Endothelial cell of umbilical vein (primary cell): Measurements from ENCODE around the gene CLIC3. TPM values are rescaled to one million over a fixed set of nuclear protein-coding genes. Genes with fewer than 3 reads are reported as not detected.

Experiments
- BruUV-seq: library from RNA; stranded (reverse); fragments of 400-500 nt; replicated peaks from 2 replicates; lab custom pipeline; 2021; lab: Mats Ljungman, UMichigan
- CTCF ChIA-PET: fragments of 300-600, 350-600 bp; sonication (Branson Sonifier 250); formaldehyde crosslinking; loops from one replicate; lab custom pipeline; 2021; ENCODE audit warnings: antibody characterized with exemption, inconsistent platforms; lab: Charles Lee
- POLR2A ChIA-PET: fragments of 300-600, 350-600 bp; sonication (Branson Sonifier 250); formaldehyde crosslinking; loops from one replicate; lab custom pipeline; 2021; ENCODE audit warnings: antibody characterized with exemption, inconsistent platforms; lab: Charles Lee
- DNase-seq: peaks from one replicate; pipeline ENCODE4 v3.0.0-alpha.2; 2011; ENCODE audit warnings: low read depth, low spot score
- FAIRE-seq: peaks from 2 replicates; lab custom pipeline; 2011; peaks lifted over from hg19 to GRCh38; lab: Jason Lieb, UNC
- H2AFZ ChIP-seq: 2 replicates; pipeline ENCODE4 v1.6.0; 2012; ENCODE audit warnings: low read depth, low read length, control low read depth, inconsistent platforms
- H3K27ac ChIP-seq: 2 replicates; pipeline ENCODE4 v1.5.1; 2011; ENCODE audit warnings: low read depth, mild to moderate bottlenecking, control low read depth, low read length, moderate library complexity; ENCODE audit not compliant: insufficient read depth
- H3K27me3 ChIP-seq, 2 experiments: 2 replicates each; pipeline versions ENCODE4 v1.6.0 to v1.6.1; 2011; ENCODE audit warnings: low read length in 2 of 2, mixed read lengths in 1 of 2; ENCODE audit not compliant: control insufficient read depth in 2 of 2, insufficient read depth in 2 of 2
- H3K36me3 ChIP-seq, 2 experiments: 2 replicates in 1 of 2; 3 replicates in 1 of 2; pipeline ENCODE4 v1.5.1; 2011; ENCODE audit warnings: low read length in 2 of 2, mild to moderate bottlenecking in 1 of 2, moderate library complexity in 1 of 2; ENCODE audit not compliant: control insufficient read depth in 2 of 2, insufficient read depth in 2 of 2; ENCODE audit errors: extremely low read depth in 1 of 2
- H3K4me1 ChIP-seq: 3 replicates; pipeline ENCODE4 v1.5.1; 2011; ENCODE audit warnings: mild to moderate bottlenecking, low read length; ENCODE audit not compliant: control insufficient read depth, insufficient read depth; ENCODE audit errors: extremely low read depth
- H3K4me2 ChIP-seq: 2 replicates; pipeline ENCODE4 v1.6.1; 2011; ENCODE audit warnings: low read length, control low read depth, mixed read lengths; ENCODE audit not compliant: insufficient read depth
- H3K4me3 ChIP-seq, 3 experiments: fragments of 200-600 bp in 1 of 3; sonication (generic), shearing (Covaris generic) in 1 of 3; replicated peaks in 1 of 3; 2 replicates each; pipeline ENCODE4 v1.5.1; 2011 to 2016; ENCODE audit warnings: control low read depth in 3 of 3, low read length in 3 of 3, mild to moderate bottlenecking in 2 of 3, inconsistent platforms in 1 of 3, low read depth in 1 of 3, moderate library complexity in 1 of 3; ENCODE audit not compliant: insufficient read depth in 1 of 3
- H3K79me2 ChIP-seq: 2 replicates; pipeline ENCODE4 v1.6.0; 2012; ENCODE audit warnings: low read length, inconsistent platforms; ENCODE audit not compliant: control insufficient read depth, insufficient read depth
- H3K9ac ChIP-seq: replicated peaks from 2 replicates; pipeline ENCODE3; 2011; ENCODE audit warnings: low read length, control low read depth; ENCODE audit not compliant: insufficient read depth; ENCODE audit errors: extremely low read depth
- H3K9me1 ChIP-seq: replicated peaks from 3 replicates; pipeline ENCODE4 v1.6.0; 2011; ENCODE audit warnings: mild to moderate bottlenecking, low read length; ENCODE audit not compliant: control insufficient read depth, insufficient read depth; ENCODE audit errors: extremely low read depth
- H3K9me3 ChIP-seq: replicated peaks from 2 replicates; pipeline ENCODE4 v1.5.1; 2012; ENCODE audit warnings: low read length, inconsistent platforms; ENCODE audit not compliant: control insufficient read depth, insufficient read depth
- H4K20me1 ChIP-seq: replicated peaks from 2 replicates; pipeline ENCODE3; 2011; ENCODE audit warnings: mild to moderate bottlenecking, low read length; ENCODE audit not compliant: control insufficient read depth, insufficient read depth; ENCODE audit errors: extremely low read depth
- CTCF ChIP-seq, 2 donors: IDR thresholded peaks; 1 replicate in 1 of 2; 2 replicates in 1 of 2; pipeline ENCODE4 v1.5.1; 2011; ENCODE audit warnings: low read length in 2 of 2, mild to moderate bottlenecking in 2 of 2, moderate library complexity in 2 of 2, control low read depth in 1 of 2, inconsistent platforms in 1 of 2, low read depth in 1 of 2; ENCODE audit not compliant: insufficient read depth in 1 of 2; ENCODE audit errors: extremely low read depth in 1 of 2
- EZH2 ChIP-seq: IDR thresholded peaks from 2 replicates; pipeline ENCODE4 v1.6.1; 2012; ENCODE audit warnings: borderline replicate concordance, low read depth, mild to moderate bottlenecking, moderate library complexity, low read length, inconsistent platforms; ENCODE audit not compliant: severe bottlenecking
- FOS ChIP-seq: IDR thresholded peaks from 2 replicates; pipeline ENCODE4 v1.6.1; 2011; ENCODE audit warnings: mild to moderate bottlenecking, low read length, moderate library complexity, borderline replicate concordance; ENCODE audit not compliant: insufficient read depth
- GATA2 ChIP-seq: IDR thresholded peaks from 2 replicates; pipeline ENCODE4 v1.7.0; 2011; ENCODE audit warnings: low read depth, mild to moderate bottlenecking, moderate library complexity, mixed read lengths, low read length; ENCODE audit not compliant: insufficient read length, insufficient read depth
- JUN ChIP-seq: IDR thresholded peaks from 2 replicates; pipeline ENCODE4 v1.6.1; 2011; ENCODE audit warnings: borderline replicate concordance, low read depth; ENCODE audit not compliant: insufficient read length, insufficient read depth
- MAX ChIP-seq: IDR thresholded peaks from 2 replicates; pipeline ENCODE4 v1.6.1; 2011; ENCODE audit not compliant: insufficient read depth, insufficient read length
- MYC ChIP-seq: IDR thresholded peaks from one replicate; pipeline ENCODE4 v1.6.1; 2011; ENCODE audit warnings: mild to moderate bottlenecking, low read depth, low read length
- POLR2A ChIP-seq: IDR thresholded peaks from 2 replicates; pipeline ENCODE4 v1.6.1; 2012; ENCODE audit warnings: low read depth, mild to moderate bottlenecking, control low read depth, low read length
- POLR2AphosphoS5 ChIP-seq: IDR thresholded peaks from 2 replicates; pipeline ENCODE4 v1.6.1; 2012; ENCODE audit warnings: low read depth, mild to moderate bottlenecking, control low read depth, low read length, moderate library complexity; ENCODE audit not compliant: insufficient read depth
- dilution Hi-C: fragments of 300-500 bp; cut with MboI; formaldehyde crosslinking; loops from one replicate; pipeline ENCODE4 v1.15.0; 2019; ENCODE audit warnings: low sequenced_read_pairs; ENCODE audit not compliant: extremely low pct_ligation_motif_present
- intact Hi-C: fragments of 100-400 bp; cut with micrococcal nuclease; formaldehyde crosslinking; loops from one replicate; pipeline ENCODE4 v1.10.0; 2022
- polyA plus RNA-seq, 4 experiments: library from polyadenylated mRNA; depleted of rRNA in 3 of 4; stranded (reverse) in 3 of 4; unstranded in 1 of 4; fragments of >200 nt; gene quantifications; 2 replicates each; pipeline versions ENCODE4 v1.2.1 to v1.2.3, GENCODE V29; 2011 to 2012; ENCODE audit warnings: missing spikeins in 1 of 4
- total RNA-seq: library from RNA; stranded (reverse); gene quantifications from 2 replicates; pipeline ENCODE4 v1.2.3, GENCODE V29; 2021

The CLIC3 gene
- total and polyA plus RNA-seq, 2 donors (not counting 3 experiments of a cell fraction or from before 2014, with no cell fraction given), result 2.3 TPM; not detected in 1

- POLR2A ChIA-PET, result no interaction called here
These were observed 41.9 kb downstream of the CLIC3 start for GRCh38 chr9:136954270-136955083.

More at GRCh38 chr9:136954270-136955083, 41.9 kb downstream of the CLIC3 start:
- H3K9me3 ChIP-seq, result no peaks in the 10 kb centered on the region
- no peak for TF ChIP-seq EZH2
- no peak for TF ChIP-seq CTCF (IDR thresholded peaks at IDR 0.05; ENCODE audit: extremely low read depth in 1 of 2, insufficient read depth in 1 of 2, low read depth in 1 of 2, low read length in 2 of 2)
- no peak for TF ChIP-seq POLR2AphosphoS5
- TF ChIP-seq MYC, result no peak
- TF ChIP-seq MAX, result no peak
- TF ChIP-seq GATA2, result no peak
- TF ChIP-seq FOS, result no peak
- no peak for TF ChIP-seq JUN
- no peak for TF ChIP-seq POLR2A
- no peaks in the 10 kb centered on the region for H3K27me3 ChIP-seq
- no peaks in the 10 kb centered on the region for H3K36me3 ChIP-seq
- FAIRE-seq (no peak), DNase-seq (no peak)
- H3K9me1 ChIP-seq, result no peaks in the 10 kb centered on the region
- no peaks in the 10 kb centered on the region for H3K79me2 ChIP-seq
- CTCF ChIA-PET, result interaction anchor here (1.0 to 1.1 kb wide), 3 partner anchors 41 to 75 kb away, joined by 3 to 5 read pairs (median 4); partner anchors contain the start of gene CLIC3
- H3K9ac ChIP-seq, result no peak overlapping the region
- H3K4me2 ChIP-seq, result no peak overlapping the region
- intact Hi-C loops, result no loop called here
- no peak overlapping the region for H2AFZ ChIP-seq
- H3K27ac ChIP-seq, result no peak overlapping the region
- H3K4me3 ChIP-seq, result no peak overlapping the region
- dilution Hi-C loops, result no loop called here
- no TSS peak for BruUV-seq
- H3K4me1 ChIP-seq, result peaks cover 5% of the 10 kb centered on the region
- no peaks in the 10 kb centered on the region for H4K20me1 ChIP-seq
